Stimulated activated CD8-positive, alpha-beta memory T cell treated with anti-CD3 and anti-CD28 coated beads, Interleukin-7, amount 100 ng/mL, for 48 hours (primary cell): Measurements from ENCODE around the gene CMYA5.

ENCODE experiments used
- DNase-seq, 2 donors: peaks; one replicate each; pipeline ENCODE4 v3.0.0-alpha.2; 2020; ENCODE audit warnings: low read depth in 1 of 2; ENCODE audit errors: extremely low read depth in 1 of 2

The CMYA5 gene

DNA sequence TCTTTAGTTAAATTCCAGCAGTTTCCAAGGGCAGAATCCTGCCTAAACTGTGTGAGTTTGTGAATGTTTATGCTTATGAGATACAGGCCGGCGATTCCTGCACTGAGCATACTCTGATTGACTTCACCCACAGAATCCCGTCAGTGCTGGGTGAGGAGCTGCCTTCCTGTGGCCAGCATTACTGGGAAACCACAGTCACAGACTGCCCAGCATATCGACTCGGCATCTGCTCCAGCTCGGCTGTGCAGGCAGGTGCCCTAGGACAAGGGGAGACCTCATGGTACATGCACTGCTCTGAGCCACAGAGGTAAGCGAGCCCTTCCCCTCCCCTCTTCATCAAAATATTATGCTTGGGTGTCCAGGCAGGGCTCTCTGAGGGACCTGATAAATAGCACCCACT is 103.7 kb downstream of the CMYA5 start:
- DNase-seq = no peak

DNA sequence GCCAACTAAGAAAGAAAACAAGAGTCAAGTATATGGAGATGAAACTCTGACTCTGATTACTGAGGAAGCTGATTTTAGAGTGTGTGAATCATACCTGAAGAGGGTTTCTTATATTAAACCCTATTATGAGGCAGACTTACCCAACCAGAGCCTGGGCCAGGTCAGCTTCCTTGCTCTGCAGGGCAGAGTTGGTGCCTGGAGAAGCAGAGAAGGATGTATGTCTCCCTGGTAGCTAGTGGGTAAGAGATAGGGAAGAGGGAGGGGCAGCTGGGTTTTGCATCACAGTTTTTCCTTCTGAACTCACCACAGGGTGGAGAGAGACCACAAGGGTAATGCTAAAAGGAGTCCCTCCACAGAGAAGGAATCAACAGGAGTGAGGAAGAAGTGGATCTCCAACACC is 104.1 kb downstream of the CMYA5 start:
- no peak for DNase-seq

DNA sequence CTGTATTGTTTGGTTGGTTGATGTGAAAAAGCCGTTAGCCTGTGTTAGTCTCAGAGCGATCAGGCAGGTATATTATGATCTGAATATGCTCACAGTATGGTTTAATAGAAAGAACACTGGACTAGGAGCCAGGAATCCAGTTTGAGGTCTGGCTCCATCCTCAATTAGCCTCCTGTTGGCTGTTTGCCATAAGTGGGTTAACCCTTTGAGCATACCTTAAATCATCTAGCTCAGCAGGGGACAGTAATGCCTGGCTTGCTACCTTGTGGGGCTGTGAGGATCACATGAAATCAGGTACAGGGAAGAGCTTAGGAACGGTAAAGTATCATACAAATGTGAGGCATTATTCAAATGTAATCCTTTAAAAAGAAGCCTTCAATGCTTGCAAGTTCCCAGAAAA is 104.7 kb downstream of the CMYA5 start:
- no peak for DNase-seq

DNA sequence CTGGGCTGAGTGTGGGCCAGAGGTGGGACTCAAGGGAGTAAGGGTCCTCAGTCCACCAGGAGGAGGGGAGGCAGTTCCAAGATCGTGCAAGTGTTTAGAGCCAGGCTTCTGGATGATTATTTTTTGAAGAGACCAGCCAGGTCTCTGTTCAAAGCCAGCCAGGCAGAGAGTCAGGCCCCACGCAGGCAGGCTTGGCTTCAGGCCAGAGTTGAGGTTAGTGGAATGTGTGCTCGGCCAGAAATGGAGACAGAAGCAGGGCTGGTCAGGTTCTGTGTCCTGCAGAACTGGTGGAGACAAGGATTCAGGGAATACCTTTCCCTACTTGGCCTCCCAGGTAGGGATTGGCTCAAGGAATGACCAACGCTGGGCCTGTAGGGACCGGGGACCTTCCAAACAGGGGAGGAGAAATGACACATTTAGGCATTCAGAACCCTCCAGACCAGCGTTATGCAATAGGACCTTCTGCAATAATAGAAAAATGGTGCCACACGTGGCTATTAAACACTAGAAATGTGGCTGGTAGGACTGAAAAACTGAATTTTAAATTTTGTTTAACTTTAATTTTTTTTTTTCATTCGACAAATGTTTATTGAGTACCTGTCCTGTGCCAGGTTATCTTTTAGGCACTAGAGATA is 106.2 kb downstream of the CMYA5 start:
- DNase-seq = no peak

DNA sequence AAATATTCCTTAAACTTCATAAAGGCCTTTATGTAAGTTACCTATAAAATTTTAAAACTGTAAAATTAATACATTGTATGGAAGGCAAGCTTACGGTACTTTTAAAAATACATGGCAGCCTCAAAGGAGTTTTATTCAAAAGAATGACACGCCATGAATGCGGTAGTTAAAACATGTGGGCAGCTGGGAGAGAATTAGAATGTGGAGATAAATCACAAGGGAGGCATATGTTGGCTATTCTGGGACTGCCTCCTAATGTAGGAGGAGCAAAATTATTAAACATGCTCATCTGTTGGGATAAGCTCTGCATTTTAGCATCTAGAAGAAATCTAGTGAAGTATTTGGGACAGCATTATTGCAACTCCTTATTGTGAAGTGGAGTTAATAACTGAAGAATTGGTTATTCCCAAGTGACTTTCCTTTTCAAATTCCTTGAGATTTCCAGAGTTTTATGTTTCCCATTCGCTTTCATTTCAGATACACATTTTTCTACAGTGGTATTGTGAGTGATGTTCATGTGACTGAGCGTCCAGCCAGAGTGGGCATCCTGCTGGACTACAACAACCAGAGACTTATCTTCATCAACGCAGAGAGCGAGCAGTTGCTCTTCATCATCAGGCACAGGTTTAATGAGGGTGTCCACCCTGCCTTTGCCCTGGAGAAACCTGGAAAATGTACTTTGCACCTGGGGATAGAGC is 109.4 kb downstream of the CMYA5 start:
- DNase-seq = no peak

DNA sequence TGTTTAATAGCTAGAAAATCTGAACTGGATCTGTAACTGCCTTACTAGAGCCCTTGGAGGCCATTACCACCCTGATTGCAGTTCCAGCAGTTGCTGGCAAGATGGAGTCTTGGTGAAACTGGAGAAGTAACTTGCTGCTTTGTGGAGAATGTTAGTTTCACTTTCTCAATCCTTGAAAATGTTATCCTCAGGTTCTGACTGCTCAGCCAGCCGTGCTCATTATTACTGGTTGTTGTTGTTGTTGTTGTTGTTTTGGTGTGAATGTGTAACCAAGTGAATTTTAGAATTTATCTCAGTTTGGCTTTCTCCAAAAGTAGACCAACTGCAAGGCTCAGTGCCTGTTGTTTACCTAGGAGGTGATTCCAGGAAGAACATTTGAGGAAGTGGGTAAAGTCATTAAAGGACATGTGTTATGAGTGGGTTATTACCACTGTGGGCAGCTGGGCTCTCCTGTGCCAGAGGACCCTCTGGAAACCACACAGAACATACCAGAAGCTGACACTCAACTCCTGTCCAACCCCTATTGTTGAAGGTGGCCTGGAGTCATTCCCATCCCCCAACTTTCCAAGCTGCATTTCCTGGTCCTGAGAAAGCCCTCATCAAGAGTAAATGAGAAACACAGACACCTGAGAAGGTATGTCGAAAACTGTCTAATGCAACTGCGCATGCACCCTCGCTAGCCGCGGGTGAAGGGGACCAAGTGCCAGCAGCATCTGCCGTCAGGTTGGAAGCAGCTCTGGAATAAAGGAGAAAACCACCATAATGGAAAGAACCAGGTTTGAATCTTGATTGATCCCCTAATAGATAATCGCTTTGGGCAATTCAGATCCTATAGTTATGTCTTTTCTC is 111.6 kb downstream of the CMYA5 start:
- DNase-seq = no peak

DNA sequence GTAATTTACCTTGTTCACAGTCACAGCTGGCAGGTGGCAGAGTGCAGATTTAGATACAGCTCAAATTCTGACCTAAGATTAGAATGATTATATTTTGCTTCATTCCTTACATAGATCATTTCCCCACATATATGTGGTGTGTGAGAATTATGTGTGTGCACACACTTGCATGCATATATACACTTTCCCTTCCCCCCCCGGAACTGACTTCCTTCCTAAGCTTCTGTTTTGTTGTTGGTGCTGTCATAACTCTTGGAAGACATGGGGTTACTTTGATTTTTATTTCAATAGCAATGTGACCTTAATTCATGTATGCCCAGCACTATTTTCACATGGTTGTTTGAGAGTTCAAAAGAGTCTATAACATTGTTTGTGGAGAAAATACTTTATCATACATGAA is 112.8 kb downstream of the CMYA5 start:
- no peak for DNase-seq

DNA sequence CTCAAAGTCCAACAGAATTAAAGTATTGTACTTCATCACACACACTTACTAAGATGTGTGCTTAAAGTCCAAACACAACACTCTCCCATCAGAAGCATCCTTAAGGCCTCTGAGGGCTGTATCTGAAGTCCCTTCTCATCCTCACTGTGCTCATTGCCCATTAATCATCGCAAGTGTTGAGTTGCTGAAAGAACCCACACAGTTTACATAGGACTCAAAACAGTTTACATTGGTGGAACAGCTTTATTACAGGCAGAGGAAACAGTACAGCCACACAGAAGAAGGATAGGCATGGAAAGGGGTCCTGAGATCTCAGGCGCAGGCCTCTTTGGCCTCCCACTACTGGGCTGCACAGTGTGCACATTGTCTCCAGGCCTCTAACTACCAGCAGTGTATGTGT is 113.4 kb downstream of the CMYA5 start:
- DNase-seq = no peak

DNA sequence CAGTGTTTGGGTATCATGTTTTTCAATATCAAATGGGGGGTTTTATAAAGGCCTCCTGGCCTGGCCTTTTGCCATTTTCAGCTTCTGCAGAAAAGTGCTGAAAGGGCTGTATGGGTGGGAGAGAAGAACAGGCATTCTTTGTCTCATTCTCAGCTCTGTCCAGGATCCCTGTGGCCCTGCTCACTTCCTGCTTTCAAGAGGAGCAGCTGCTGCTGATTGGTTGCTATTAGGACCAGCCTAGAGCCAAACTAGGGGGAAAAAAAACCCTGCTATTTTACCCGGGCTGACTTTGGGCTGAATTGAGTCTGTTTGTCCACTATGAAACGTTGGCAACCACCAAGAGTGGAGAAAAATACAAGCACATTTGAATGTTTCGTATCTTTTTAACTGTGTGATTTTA is 117.1 kb downstream of the CMYA5 start:
- DNase-seq = no peak

DNA sequence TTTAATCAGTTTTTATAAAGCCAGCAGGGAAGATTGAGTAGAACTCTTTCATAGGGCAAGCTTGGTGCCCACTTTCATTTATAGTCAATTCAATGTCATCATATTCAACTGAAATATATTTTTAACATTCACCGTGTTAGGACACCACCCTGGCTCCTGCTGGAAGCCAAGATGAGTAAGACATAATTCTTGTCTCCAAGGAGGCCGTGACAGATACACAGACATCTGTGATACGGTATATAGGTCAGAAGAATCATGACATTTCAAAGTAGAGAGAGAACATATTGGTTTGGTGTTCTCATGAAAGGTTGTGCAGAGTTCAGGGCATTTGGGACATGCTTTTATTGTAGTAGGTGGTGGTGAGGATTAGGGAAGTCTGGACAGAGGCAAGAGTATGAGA is 120.1 kb downstream of the CMYA5 start:
- DNase-seq = no peak

DNA sequence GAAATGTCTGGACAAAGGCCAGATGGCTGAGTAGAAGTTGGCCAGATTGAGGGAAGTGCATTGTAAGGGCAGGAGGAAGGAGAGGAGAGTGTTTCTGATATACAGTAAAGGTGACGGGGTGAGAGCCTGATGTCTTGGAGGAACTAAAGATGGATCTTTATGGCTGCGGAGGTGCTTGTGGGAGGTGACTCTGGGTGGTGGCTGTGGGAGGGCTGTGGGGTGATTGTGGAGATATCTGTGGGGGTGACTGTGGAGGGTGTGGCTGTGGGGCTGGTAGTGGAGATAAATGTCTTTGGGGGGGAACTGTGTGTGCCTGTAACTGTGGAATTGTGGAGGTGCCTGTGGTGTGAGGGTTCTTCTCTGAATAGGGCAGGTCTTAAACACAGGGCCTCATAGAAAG is 121.4 kb downstream of the CMYA5 start:
- no peak for DNase-seq

DNA sequence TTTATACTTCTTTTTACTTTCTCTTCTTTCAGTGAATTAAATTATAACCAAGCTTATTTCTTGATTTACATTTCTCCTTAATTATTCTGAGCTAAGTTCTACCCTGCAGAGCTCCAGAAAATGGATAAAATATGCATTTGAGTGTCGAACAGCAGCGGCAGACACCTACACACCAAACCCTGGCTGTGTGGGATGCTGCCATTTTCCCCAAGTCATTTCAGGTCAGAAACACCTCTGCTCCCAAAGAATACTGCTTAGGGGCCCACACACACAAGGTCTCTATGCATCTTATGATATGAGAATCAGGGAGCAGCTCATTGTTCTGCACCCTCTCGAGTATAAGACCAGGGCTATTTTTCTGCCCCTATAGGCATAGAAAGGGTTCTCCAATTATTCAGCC is 122.3 kb downstream of the CMYA5 start:
- DNase-seq = no peak

DNA sequence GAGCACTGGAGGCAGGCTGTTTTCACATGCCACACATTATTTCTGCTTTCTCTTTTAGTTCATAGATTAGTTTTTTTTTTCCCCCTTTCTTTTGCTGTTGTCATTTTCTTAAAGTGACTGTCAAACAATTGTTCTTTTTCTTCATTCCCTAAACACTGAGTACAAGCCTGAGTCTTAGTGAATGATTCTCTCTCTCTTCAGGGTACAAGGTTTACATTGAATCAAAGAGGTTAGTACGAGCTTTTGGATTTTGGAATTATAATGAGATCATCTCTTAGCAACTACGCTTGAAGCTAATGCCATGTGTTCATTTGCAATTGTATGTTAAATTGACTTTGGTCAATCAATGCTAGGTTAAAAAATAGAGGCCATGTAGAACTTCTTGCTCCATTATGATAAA is 125.1 kb downstream of the CMYA5 start:
- DNase-seq = no peak

DNA sequence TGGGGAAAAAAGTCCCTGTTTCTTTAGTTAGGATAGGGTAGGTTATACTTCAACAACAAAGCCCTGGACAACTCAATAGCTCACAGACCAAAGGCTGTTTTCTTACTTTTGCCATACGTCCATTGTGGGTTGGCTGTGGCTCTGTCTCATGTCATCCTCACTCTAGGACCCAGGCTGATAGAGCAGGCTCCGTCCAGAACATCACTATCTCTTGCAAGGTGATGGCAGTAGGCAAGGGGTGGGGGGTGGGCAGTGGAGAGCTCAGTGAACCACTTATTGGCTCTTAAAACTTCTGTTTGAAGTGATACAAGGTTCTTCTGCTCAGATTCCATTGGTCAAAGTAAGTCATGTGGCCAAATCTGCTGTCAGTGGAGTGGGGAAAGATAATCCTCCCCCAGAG is 126.4 kb downstream of the CMYA5 start:
- DNase-seq = no peak

DNA sequence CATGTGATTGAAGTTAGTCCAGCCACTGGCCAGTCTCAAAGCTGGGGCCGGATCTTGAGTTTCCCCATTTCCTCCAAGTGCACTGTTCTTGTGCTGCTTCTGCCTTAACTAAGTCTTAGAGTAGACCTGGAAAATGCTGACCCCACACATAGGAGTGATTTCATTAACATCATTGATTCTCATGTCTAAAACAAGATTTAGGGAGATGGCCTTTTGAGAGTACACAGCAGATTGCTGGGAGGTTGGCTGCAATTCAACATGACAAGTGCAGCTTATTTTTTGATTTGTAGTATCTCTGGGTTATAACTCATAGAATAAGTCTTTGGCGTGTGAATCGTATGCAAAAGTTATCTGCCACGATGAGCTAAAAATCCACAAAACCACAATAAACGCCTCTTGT is 131.0 kb downstream of the CMYA5 start:
- no peak for DNase-seq

DNA sequence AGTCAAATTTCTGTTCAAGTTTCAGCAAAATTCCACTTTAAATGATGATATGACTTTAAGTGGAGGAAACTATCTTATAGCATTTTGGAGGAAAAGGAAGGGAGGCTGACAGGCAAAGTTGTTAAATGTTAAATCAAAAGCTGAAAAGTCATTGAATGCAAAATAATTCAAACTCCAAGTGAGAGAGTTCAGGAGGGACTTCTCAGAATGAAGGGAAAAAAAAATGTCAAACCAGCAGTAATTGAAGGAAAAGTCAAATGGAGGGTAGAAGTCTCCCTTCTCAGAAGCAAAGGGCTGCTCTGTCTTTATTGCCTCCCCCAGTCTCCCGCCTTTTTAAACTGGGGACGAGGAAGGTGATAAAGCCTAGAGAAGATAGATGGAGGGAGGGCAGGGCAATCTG is 134.8 kb downstream of the CMYA5 start:
- DNase-seq = no peak

DNA sequence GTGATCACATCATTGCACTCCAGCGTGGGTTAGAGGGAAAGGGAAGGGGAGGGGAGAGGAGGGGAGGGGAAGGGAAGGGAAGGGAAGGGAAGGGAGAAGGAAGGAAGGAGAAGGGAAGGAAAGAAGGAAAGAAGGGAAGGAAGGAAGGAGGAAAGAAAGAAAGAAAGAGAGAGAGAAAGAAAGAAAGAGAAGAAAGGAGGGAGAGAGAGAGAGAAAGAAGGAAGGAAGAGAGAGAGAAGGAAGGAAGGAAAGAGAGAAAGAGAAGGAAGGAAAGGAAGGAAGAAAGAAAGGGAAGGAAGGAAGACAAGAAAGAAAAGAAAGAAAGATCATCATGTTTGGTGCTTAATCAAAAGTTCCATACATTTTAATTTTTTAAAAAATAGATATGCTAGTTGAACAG is 136.2 kb downstream of the CMYA5 start:
- DNase-seq = no peak

DNA sequence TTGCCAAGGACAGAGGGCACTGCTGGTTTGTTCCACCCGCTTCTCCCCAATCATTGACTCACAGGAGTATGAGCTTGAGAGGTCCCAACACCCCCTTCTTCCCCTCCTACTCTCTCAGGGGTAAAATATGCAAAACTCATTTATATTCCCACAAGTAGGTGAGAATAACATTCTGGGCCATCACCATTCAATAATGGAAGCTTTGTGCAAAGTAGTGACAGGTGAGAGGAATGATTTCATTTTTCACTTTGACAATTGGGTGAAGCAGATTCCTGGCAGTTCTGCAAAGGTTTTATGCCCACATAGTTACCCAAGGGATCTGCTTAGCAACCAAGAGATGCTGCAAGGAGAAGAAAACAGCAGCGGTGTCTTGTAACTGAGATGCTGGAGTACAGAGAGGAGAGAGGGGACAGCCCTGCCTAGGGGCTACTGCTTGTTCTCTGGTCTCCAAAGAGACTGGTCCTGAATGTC is 137.6 kb downstream of the CMYA5 start:
- DNase-seq = no peak

DNA sequence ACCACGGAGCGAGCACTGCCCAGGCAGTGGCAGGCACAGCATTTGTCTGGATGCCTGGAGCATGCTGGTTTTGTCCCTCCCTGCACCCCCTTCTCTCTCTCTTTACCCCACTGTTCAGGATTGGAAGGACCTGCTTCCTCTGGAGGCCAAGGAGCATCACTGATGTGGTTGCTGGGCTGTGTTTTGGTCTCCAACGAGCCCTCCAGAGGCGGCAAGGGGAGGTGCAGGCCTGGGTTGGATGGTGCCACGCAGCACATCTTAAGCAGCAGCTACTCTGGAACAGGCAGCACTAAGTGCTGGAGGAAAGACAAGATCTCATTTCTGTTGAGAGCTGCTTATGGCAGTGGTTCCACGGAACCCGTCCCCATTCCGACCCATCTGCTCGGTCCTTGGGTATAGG is 139.6 kb downstream of the CMYA5 start:
- no peak for DNase-seq

DNA sequence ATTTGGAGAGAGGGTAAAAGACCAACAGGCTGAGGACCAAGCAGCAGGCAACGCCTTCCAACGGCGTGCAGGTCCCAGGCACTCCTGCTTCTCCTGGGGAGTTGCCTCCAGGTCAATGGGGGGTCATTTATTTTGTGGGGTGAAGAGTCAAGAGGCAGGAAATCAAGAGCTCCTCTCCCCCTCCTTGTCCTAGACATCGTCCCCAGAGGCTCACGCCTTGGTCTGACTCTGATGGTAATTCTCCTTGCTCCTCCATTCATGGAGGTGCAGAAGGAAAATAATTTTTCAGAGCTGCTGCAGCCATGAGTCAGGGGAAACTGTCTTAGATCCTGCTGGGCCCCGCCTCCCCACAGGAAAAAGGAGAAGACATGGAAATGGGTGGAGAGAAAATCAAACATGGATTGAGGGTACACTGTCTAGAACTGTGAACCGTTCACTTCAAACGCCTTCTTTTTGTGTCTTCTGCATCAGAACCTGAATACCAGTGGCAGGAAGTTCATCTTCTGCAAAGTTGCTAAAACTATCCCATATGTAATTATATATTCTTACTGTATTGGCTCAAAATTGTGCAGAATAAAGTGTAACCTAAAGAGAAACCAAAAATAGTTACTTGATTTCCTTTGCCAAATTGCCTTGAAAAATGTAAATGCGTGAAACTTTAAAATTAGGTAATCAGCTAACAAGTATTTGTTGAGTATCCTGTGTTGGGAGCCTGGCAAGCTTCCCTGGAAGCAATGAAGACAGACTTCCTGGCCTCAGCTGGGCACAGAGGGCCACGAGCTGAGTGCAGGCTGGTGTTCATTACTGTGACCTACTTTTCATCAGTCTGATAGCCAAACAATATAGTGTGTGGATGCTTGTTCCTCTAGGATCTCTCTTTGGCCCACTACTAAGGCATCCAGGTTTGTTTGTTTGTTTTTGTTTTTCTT is 142.0 kb downstream of the CMYA5 start:
- no peak for DNase-seq

DNA sequence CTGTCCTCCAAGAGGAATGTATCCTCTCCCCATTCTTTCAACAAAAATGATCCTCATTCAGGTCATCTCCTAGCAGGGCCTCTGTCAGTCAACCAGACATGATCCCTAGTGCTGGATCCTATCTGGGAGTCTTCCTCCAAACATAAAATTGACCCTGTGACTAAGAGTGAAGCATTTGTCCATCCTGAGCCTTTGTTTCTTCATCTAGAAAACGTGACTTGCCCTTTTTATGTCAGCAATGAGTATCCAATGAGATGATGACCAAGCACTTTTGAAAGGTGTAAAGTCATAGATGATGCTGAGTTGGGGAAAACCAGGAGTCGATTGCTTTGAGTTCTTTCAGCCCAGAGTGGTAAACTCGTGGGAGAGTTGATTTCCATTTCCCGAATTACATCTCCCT is 143.3 kb downstream of the CMYA5 start:
- DNase-seq = no peak
